Vagina (tissue), 2 donors: ENCODE measurements around the gene GLOD4.

ENCODE experiments used
- POLR2A ChIP-seq, 2 donors: fragments of 450-650 bp; IDR thresholded peaks; one replicate each; pipeline ENCODE4 v1.6.1; 2017; ENCODE audit warnings: antibody characterized with exemption in 2 of 2, mild to moderate bottlenecking in 2 of 2, moderate library complexity in 2 of 2
- POLR2AphosphoS5 ChIP-seq, 2 donors: sonication (generic); formaldehyde crosslinking; IDR thresholded peaks; one replicate each; pipeline ENCODE4 v1.9.0; 2017; ENCODE audit warnings: antibody characterized with exemption in 2 of 2, mild to moderate bottlenecking in 2 of 2, low read depth in 1 of 2; ENCODE audit not compliant: insufficient read depth in 1 of 2
- TF ChIP-seq, protein P1 (sequence below), 3 experiments: fragments of 450-650 bp in 2 of 3; fragments of 200-600 bp in 1 of 3; sonication (generic) in 1 of 3; IDR thresholded peaks; one replicate each; pipeline ENCODE4 v1.5.1; 2017 to 2019; ENCODE audit warnings: antibody characterized with exemption in 3 of 3, mild to moderate bottlenecking in 2 of 3, moderate library complexity in 2 of 3

- TF ChIP-seq, protein P1, sequence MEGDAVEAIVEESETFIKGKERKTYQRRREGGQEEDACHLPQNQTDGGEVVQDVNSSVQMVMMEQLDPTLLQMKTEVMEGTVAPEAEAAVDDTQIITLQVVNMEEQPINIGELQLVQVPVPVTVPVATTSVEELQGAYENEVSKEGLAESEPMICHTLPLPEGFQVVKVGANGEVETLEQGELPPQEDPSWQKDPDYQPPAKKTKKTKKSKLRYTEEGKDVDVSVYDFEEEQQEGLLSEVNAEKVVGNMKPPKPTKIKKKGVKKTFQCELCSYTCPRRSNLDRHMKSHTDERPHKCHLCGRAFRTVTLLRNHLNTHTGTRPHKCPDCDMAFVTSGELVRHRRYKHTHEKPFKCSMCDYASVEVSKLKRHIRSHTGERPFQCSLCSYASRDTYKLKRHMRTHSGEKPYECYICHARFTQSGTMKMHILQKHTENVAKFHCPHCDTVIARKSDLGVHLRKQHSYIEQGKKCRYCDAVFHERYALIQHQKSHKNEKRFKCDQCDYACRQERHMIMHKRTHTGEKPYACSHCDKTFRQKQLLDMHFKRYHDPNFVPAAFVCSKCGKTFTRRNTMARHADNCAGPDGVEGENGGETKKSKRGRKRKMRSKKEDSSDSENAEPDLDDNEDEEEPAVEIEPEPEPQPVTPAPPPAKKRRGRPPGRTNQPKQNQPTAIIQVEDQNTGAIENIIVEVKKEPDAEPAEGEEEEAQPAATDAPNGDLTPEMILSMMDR (IDR thresholded peaks at IDR 0.05): no peak
- TF ChIP-seq POLR2A (IDR thresholded peaks at IDR 0.05) (no peak), POLR2AphosphoS5 (IDR thresholded peaks at IDR 0.05; ENCODE audit: insufficient read depth in 1 of 2, low read depth in 1 of 2) (no peak)
Observed at GRCh38 chr17:733743-734142, 48.3 kb downstream of the GLOD4 start.
